NK-92 treated with Interleukin-12 subunit alpha and Interleukin-12 subunit beta, amount 100 ng/mL, for 24 hours (cell line): ENCODE data around the gene PPP2R2B.

ENCODE experiments used
- DNase-seq: peaks from one replicate; lab custom pipeline; 2025; lab: John Stamatoyannopoulos, UW

Gene PPP2R2B

DNA sequence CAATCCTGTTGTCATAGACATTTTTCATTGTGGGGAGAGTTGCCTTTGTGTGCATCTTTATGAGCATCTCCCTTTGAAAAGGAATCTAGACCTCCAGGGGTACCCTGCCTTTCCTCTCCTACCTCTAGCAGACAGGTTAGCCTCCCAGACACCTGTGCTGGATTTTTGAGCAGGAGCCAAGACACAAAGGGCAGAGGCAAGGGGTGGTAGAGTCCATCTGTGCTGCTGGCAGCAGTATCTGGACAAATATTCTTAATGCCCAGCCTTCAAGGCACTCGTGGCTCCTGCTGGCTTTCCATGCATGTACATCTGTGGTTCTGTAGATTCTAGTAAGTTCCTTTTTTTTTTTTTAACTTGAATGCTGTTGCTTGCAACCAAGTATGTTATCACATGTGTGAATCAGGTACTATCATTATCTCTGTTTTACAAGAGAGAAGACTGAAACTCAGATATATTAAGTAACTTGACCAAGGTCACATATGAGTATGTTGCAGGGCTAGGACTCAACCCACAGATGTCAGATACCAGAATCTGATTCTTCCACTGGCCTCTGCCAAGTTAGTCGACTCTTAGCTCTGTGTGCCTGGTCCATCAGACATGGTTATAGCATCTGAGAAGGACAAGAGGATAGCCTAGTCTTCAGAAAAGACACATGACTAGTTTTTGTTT is 329.6 kb downstream of the PPP2R2B start:
- DNase-seq, result no peak

GRCh38 chr5:146544232-146544631 is 334.3 kb downstream of the PPP2R2B start:
- no peak for DNase-seq

GRCh38 chr5:146541958-146542849 is 336.4 kb downstream of the PPP2R2B start:
- DNase-seq, result peak; percentile 47

DNA sequence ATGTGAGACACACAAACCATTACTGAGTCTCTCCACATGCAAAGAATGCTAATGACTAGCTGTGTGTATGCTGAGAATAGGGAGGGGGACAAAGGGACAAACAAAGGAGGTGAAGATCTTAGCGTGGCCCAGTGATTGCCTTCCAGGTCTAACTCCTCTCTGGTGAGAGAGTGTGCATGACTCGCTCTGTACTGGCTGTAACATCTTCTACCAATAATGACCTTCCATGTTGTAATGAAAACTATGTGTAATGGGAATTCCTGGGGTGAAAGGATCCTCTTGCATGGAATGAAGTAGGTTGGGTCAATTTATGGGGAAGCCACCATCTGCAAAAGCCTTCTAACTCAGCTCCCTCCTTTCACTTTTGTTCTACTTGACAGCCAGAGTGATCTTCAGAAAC is 338.1 kb downstream of the PPP2R2B start:
- no peak for DNase-seq

- DNase-seq, result no peak
These were observed 338.6 kb downstream of the PPP2R2B start for GRCh38 chr5:146539973-146540372.

GRCh38 chr5:146538432-146538831 is 340.1 kb downstream of the PPP2R2B start:
- no peak for DNase-seq

GRCh38 chr5:146533882-146534281 is 344.7 kb downstream of the PPP2R2B start:
- no peak for DNase-seq

DNA sequence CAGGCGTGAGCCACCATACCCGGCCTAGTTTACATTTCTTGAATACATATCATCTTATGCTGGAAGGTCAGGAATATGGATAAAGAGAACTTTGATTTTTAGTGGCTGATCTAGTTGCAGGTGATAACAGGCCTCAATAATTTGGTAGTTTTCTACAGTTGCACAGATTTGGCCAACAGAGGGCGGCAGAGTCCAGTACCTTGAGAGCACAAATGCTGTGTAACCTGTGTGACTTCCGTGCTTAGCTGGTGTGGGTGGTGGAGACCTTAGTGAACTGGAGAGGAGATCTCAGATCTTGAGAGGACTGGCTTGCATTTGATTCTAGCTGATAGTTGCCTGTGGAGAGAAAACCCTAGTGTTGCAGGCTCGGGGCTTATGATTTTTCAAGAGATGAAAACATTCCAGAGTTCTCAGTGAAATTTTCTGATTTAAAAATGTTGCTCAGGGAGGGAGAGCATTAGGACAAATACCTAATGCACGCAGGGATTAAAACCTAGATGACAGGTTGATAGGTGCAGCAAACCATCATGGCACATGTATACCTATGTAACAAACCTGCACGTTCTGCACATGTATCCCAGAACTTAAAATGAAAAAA is 345.2 kb downstream of the PPP2R2B start:
- peak; percentile 47 for DNase-seq
